ENCODE measurements around the gene EIF4E1B.
"Not testable (repeated sequence)": the region's sequence is repeated elsewhere in the genome, so short reads cannot be mapped to it uniquely, and the experiment has no call there.

EIF4E1B gene, protein sequence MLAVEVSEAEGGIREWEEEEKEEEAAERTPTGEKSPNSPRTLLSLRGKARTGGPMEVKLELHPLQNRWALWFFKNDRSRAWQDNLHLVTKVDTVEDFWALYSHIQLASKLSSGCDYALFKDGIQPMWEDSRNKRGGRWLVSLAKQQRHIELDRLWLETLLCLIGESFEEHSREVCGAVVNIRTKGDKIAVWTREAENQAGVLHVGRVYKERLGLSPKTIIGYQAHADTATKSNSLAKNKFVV

DNA sequence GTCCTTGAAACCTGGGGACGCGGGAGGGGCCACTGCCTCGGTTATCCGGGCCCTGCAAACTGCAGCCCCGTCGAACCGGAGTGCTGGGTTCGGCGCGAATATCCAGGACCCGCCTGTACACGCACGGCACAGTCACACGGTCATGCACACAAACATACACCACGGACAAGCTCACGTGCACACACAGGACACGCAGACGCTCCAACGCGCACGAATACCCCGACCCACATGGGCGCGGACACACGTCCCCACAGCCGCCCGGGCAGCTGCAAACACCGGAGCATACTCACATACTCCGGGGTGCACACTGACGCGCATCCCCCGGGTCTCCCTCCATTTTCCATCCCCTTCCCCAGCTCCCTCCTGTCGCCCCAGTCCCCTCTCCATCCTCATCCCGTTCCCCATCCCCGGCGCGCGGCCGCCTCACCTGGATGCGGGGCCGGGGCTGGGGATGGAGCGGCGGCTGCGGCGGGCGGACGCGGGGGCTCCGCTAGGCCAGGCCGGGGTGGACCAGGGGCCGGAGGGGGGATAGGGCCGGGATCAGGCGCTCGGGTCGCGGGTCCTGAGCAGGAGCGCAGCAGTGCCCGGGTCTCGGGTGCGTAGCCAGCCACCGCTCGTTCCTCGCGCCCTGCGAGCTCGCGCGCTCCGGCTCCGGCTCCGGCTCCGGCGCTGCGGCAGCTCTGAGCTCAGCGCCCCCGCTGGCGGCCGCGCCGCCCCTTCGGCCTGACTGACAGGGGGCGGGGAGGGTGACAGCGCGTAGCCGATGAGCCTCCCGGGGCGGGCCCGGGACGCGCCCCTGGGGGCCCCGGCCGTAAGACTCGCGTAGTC is at the start of gene EIF4E1B, which contains the start of gene SNCB:
TSS of gene EIF4E1B (plus strand) at position 823 of the 828 bp plus-strand sequence. CDS start 12,113 bp downstream, outside the sequence.
TSS of gene SNCB (minus strand) at position 682 of the 828 bp plus-strand sequence. CDS start 880 bp downstream, outside the sequence.
- DNase-seq (ENCODE audit: low spot score): peak; percentile 88

DNA sequence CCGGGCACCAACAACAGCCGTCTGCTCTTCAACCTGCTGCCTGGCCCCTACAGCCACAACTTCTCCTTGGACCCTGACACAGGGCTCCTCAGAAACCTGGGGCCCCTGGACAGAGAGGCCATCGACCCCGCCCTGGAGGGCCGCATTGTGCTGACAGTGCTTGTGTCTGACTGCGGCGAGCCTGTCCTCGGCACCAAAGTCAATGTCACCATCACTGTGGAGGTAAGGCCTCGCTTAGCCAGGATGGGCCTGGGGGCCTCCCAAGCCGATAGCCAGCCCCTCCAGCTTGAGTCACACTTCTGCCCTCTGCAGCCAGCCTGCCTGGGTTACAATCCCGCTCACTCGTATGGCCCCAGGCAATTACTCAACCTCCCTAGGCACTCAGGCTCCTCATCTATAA is 49.1 kb upstream of the EIF4E1B start:
- DNase-seq (ENCODE audit: low spot score): no peak

DNA sequence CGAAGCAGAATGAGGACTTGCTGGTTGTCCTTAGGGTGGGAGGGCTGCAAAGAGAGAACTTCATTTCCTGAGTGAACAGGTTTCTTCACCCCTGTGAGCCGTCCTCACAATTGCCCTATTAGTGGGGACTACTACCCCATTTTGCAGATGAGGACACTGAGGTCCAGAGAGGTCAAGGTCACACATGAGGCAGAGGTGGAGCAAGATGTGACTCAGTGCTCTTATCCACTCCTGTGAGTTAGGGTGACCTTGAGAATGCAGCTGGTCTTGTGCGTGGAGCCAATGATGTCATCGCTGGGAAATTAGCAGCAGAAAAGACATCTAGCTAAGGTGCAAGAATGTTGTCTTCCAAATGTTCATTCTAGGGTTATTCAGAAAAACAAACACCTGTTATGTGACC is 47.4 kb upstream of the EIF4E1B start:
- no peak for DNase-seq (ENCODE audit: low spot score)

DNA sequence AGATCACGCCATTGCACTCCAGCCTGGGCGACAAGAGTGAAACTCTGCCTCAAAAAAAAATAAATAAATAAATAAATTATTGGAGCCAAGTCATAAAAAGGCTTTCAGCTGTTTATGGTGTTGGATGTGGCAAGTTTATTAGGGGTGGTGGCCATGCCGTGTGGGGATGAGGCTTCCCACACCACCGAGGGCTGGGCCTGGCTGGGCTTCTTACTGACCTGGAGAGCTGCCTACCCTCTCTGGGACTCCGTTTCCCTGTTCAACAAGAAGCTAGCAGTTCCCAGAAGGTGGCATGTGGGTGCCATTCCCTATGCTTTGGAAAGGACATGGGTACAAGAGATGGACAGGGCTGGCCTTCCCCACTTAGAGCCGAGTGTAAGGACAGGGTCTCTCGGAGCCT is 43.1 kb upstream of the EIF4E1B start:
- DNase-seq (ENCODE audit: low spot score): no peak

DNA sequence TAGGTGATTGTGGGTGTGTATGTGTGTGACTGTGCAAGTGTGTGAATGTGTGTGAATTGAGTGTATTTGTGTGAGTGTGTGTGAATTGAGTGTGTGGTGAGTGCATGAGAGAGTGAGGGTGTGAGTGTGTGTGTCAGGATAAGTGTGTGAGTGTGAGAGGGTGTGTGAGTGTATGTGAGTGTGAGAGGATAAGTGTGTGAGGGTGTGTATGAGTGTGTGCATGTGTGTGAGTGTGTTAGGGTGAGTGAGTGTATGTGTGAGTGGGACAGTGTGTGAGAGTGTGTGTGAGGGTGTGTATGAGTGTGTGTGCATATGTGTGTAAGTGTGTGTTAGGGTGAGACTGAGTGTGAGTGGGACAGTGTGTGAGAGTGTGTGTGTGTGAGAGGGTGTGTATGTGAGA is 42.2 kb upstream of the EIF4E1B start:
- DNase-seq (ENCODE audit: low spot score): no peak

DNA sequence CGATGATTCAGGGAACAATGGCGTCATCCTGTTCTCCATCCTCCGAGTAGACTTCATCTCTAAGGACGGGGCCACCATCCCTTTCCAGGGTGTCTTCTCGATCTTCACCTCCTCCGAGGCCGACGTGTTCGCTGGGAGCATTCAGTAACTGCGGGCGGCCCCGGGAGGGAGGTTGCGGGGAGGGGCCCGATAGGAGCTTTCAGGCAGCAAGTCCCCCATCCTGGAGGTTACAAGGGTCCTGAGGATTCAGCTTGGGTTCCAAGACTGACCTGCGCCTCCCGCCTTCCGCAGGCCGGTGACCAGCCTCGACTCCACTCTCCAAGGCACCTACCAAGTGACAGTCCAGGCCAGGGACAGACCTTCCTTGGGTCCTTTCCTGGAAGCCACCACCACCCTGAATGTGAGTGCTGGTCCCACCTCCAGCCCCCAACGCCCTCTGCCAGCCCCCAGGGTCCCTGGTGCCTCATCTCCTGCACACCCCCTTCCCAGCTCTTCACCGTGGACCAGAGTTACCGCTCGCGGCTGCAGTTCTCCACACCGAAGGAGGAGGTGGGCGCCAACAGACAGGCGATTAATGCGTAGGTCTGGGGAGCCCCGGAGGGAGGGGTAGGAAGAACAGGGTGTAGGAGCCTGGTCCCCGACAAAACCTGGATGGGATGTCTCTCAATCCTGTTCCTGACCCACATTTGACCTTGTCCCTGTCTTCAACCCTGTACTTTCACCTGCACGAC is 41.3 kb upstream of the EIF4E1B start:
- no peak for DNase-seq (ENCODE audit: low spot score)

GRCh38 chr5:176590035-176590717 is 40.3 kb upstream of the EIF4E1B start:
- no peak for DNase-seq (ENCODE audit: low spot score)

DNA sequence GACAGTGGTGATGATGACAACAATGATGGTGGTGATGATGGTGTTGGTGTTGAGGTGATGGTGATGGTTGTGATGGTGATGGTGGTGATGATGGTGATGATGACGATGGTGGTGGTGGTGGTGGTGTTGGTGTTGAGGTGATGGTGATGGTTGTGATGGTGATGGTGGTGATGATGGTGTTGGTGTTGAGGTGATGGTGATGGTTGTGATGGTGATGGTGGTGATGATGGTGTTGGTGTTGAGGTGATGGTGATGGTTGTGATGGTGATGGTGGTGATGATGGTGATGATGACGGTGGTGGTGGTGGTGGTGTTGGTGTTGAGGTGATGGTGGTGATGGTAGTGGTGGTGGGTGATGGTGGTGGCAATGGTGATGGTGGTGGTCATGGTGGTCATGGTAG is 38.8 kb upstream of the EIF4E1B start:
- DNase-seq (ENCODE audit: low spot score): not testable (repeated sequence)

- DNase-seq (ENCODE audit: low spot score): no peak
These were observed 37.9 kb upstream of the EIF4E1B start for GRCh38 chr5:176592573-176592972.

GRCh38 chr5:176593273-176593869 is 37.1 kb upstream of the EIF4E1B start:
- DNase-seq (ENCODE audit: low spot score): no peak

- DNase-seq (ENCODE audit: low spot score): no peak
These were observed 35.9 kb upstream of the EIF4E1B start for GRCh38 chr5:176594554-176594953.

GRCh38 chr5:176595386-176595943 is 35.0 kb upstream of the EIF4E1B start:
- no peak for DNase-seq (ENCODE audit: low spot score)

DNA sequence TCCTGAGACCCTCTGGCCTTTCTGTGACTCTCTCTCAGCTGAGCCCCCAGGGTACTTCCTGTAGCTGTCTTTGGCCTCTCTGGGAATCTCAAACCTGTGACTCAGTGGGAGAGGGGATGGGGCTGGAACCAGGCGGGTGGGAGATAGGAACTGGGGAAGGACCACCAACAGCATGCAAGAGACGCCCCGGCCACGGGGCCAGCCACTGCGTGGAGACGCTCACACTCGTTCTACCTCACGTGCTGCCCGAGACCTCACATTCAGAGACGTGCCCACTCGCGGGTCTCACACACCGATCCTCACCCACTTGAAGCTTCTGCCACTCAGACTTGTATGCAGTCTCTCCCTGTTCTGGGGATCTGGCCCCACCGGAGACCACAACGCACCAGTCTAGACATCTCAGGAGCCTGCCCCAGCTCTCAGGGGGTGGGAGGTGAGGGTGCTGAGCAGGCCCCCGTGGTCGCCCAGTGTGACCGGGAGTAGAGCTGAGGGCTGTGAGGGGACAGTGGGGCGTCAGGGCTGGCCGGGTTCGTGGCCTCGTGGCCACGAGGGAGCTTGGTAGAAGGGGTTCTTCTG is 34.3 kb upstream of the EIF4E1B start:
- no peak for DNase-seq (ENCODE audit: low spot score)

GRCh38 chr5:176596689-176597416 is 33.6 kb upstream of the EIF4E1B start:
- DNase-seq (ENCODE audit: low spot score): no peak

GRCh38 chr5:176597417-176598389 is 32.8 kb upstream of the EIF4E1B start:
- no peak for DNase-seq (ENCODE audit: low spot score)

GRCh38 chr5:176599749-176600430 is 30.6 kb upstream of the EIF4E1B start:
- not testable (repeated sequence) for DNase-seq (ENCODE audit: low spot score)

GRCh38 chr5:176601901-176602482 is 28.5 kb upstream of the EIF4E1B start:
- DNase-seq (ENCODE audit: low spot score): peak; percentile 65

DNA sequence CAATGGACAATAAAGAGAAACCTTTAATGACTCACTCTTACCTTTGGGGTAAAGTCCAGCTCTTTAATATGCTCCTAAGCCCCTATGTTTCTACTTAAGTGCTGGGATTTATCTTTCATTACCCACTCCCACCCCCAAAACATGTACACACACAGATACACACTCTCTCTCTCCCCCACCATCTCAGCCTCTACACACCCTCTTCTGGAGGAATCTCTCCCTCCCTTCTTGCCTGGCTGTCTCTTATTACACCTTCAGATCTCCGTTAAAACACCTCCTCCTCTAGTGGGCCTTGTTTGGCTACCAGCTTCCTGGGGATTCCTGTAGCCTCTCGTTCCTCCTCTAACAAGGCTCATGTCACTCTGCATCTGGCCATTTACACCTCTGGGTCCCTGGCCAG is 27.4 kb upstream of the EIF4E1B start:
- no peak for DNase-seq (ENCODE audit: low spot score)
